Measurements from ENCODE around the gene MRC2.
A peak's percentile ranks its signal among the peaks of the same experiment; 100 is the strongest.
"Not testable (repeated sequence)": the region's sequence is repeated elsewhere in the genome, so short reads cannot be mapped to it uniquely, and the experiment has no call there.

Gene MRC2

GRCh38 chr17:62613095-62613494, 14.4 kb upstream of the MRC2 start:
- H3K4me1 ChIP-seq (ENCODE audit: control insufficient read depth, insufficient read depth, low read length), result peaks cover 11% of the 10 kb centered on the region
- not testable (repeated sequence) for H3K27ac ChIP-seq (ENCODE audit: low read depth, low read length); H3K9me3 ChIP-seq (ENCODE audit: control insufficient read depth, insufficient read depth, low read length); H3K27me3 ChIP-seq (ENCODE audit: control insufficient read depth, insufficient read depth, low read length); H3K4me3 ChIP-seq (ENCODE audit: low read depth, low read length); H3K9ac ChIP-seq (ENCODE audit: low read depth, low read length)
- peaks cover 56% of the 10 kb centered on the region for H3K36me3 ChIP-seq (ENCODE audit: control insufficient read depth, insufficient read depth, low read length)

GRCh38 chr17:62614142-62614541, 13.3 kb upstream of the MRC2 start:
- Histone ChIP-seq H3K4me3 (ENCODE audit: low read depth, low read length) (no peak overlapping the region), H3K9me3 (ENCODE audit: control insufficient read depth, insufficient read depth, low read length) (no peaks in the 10 kb centered on the region), H3K27ac (ENCODE audit: low read depth, low read length) (no peak overlapping the region), H3K36me3 (ENCODE audit: control insufficient read depth, insufficient read depth, low read length) (peaks cover 46% of the 10 kb centered on the region), H3K27me3 (ENCODE audit: control insufficient read depth, insufficient read depth, low read length) (no peaks in the 10 kb centered on the region), H3K9ac (ENCODE audit: low read depth, low read length) (no peak overlapping the region), H3K4me1 (ENCODE audit: control insufficient read depth, insufficient read depth, low read length) (peaks cover 12% of the 10 kb centered on the region)

- Histone ChIP-seq H3K4me1 (ENCODE audit: control insufficient read depth, insufficient read depth, low read length) (peaks cover 12% of the 10 kb centered on the region), H3K36me3 (ENCODE audit: control insufficient read depth, insufficient read depth, low read length) (peaks cover 32% of the 10 kb centered on the region), H3K4me3 (ENCODE audit: low read depth, low read length) (no peak overlapping the region), H3K27ac (ENCODE audit: low read depth, low read length) (peak overlapping the region; percentile 14), H3K27me3 (ENCODE audit: control insufficient read depth, insufficient read depth, low read length) (no peaks in the 10 kb centered on the region), H3K9me3 (ENCODE audit: control insufficient read depth, insufficient read depth, low read length) (no peaks in the 10 kb centered on the region), H3K9ac (ENCODE audit: low read depth, low read length) (no peak overlapping the region)
Measured at GRCh38 chr17:62615503-62615902, 12.0 kb upstream of the MRC2 start.

- Histone ChIP-seq H3K9me3 (ENCODE audit: control insufficient read depth, insufficient read depth, low read length) (no peaks in the 10 kb centered on the region), H3K4me3 (ENCODE audit: low read depth, low read length) (no peak overlapping the region), H3K27ac (ENCODE audit: low read depth, low read length) (peak overlapping the region; percentile 80), H3K4me1 (ENCODE audit: control insufficient read depth, insufficient read depth, low read length) (peaks cover 12% of the 10 kb centered on the region), H3K27me3 (ENCODE audit: control insufficient read depth, insufficient read depth, low read length) (no peaks in the 10 kb centered on the region), H3K36me3 (ENCODE audit: control insufficient read depth, insufficient read depth, low read length) (peaks cover 15% of the 10 kb centered on the region), H3K9ac (ENCODE audit: low read depth, low read length) (0 out of 2 replicates have a peak overlapping the region, but pooled peaks have one; percentile 7)
Measured at GRCh38 chr17:62616993-62617893, 10.2 kb upstream of the MRC2 start.

GRCh38 chr17:62617894-62618472, 9.5 kb upstream of the MRC2 start:
- H3K9me3 ChIP-seq (ENCODE audit: control insufficient read depth, insufficient read depth, low read length), result no peaks in the 10 kb centered on the region
- H3K27me3 ChIP-seq (ENCODE audit: control insufficient read depth, insufficient read depth, low read length), result no peaks in the 10 kb centered on the region
- peak overlapping the region; percentile 80 for H3K27ac ChIP-seq (ENCODE audit: low read depth, low read length)
- no peak overlapping the region for H3K4me3 ChIP-seq (ENCODE audit: low read depth, low read length)
- H3K9ac ChIP-seq (ENCODE audit: low read depth, low read length), result 0 out of 2 replicates have a peak overlapping the region, but pooled peaks have one; percentile 7
- H3K4me1 ChIP-seq (ENCODE audit: control insufficient read depth, insufficient read depth, low read length), result peaks cover 12% of the 10 kb centered on the region
- H3K36me3 ChIP-seq (ENCODE audit: control insufficient read depth, insufficient read depth, low read length), result peaks cover 15% of the 10 kb centered on the region

- Histone ChIP-seq H3K27ac (ENCODE audit: low read depth, low read length) (no peak overlapping the region), H3K27me3 (ENCODE audit: control insufficient read depth, insufficient read depth, low read length) (no peaks in the 10 kb centered on the region), H3K36me3 (ENCODE audit: control insufficient read depth, insufficient read depth, low read length) (peaks cover 11% of the 10 kb centered on the region; the same call in 1 of the 2 replicates), H3K4me1 (ENCODE audit: control insufficient read depth, insufficient read depth, low read length) (peaks cover 12% of the 10 kb centered on the region), H3K9ac (ENCODE audit: low read depth, low read length) (no peak overlapping the region), H3K9me3 (ENCODE audit: control insufficient read depth, insufficient read depth, low read length) (no peaks in the 10 kb centered on the region), H3K4me3 (ENCODE audit: low read depth, low read length) (no peak overlapping the region)
Measured at GRCh38 chr17:62618647-62619416, 8.6 kb upstream of the MRC2 start.

GRCh38 chr17:62619417-62620155, 7.9 kb upstream of the MRC2 start:
- Histone ChIP-seq H3K9me3 (ENCODE audit: control insufficient read depth, insufficient read depth, low read length) (no peaks in the 10 kb centered on the region), H3K9ac (ENCODE audit: low read depth, low read length) (no peak overlapping the region), H3K36me3 (ENCODE audit: control insufficient read depth, insufficient read depth, low read length) (peaks cover 11% of the 10 kb centered on the region; the same call in 1 of the 2 replicates), H3K4me3 (ENCODE audit: low read depth, low read length) (no peak overlapping the region), H3K4me1 (ENCODE audit: control insufficient read depth, insufficient read depth, low read length) (peaks cover 12% of the 10 kb centered on the region), H3K27me3 (ENCODE audit: control insufficient read depth, insufficient read depth, low read length) (no peaks in the 10 kb centered on the region), H3K27ac (ENCODE audit: low read depth, low read length) (no peak overlapping the region)

- Histone ChIP-seq H3K27me3 (ENCODE audit: control insufficient read depth, insufficient read depth, low read length) (no peaks in the 10 kb centered on the region), H3K27ac (ENCODE audit: low read depth, low read length) (no peak overlapping the region), H3K36me3 (ENCODE audit: control insufficient read depth, insufficient read depth, low read length) (no peaks in the 10 kb centered on the region), H3K9ac (ENCODE audit: low read depth, low read length) (no peak overlapping the region), H3K4me1 (ENCODE audit: control insufficient read depth, insufficient read depth, low read length) (peaks cover 12% of the 10 kb centered on the region), H3K4me3 (ENCODE audit: low read depth, low read length) (no peak overlapping the region), H3K9me3 (ENCODE audit: control insufficient read depth, insufficient read depth, low read length) (no peaks in the 10 kb centered on the region)
Measured at GRCh38 chr17:62621223-62621622, 6.2 kb upstream of the MRC2 start.

GRCh38 chr17:62625184-62625869, 2.1 kb upstream of the MRC2 start:
- no peak overlapping the region for H3K27ac ChIP-seq (ENCODE audit: low read depth, low read length)
- H3K4me3 ChIP-seq (ENCODE audit: low read depth, low read length), result no peak overlapping the region
- no peaks in the 10 kb centered on the region for H3K9me3 ChIP-seq (ENCODE audit: control insufficient read depth, insufficient read depth, low read length)
- H3K9ac ChIP-seq (ENCODE audit: low read depth, low read length), result no peak overlapping the region
- H3K36me3 ChIP-seq (ENCODE audit: control insufficient read depth, insufficient read depth, low read length), result no peaks in the 10 kb centered on the region
- peaks cover 15% of the 10 kb centered on the region for H3K4me1 ChIP-seq (ENCODE audit: control insufficient read depth, insufficient read depth, low read length)
- H3K27me3 ChIP-seq (ENCODE audit: control insufficient read depth, insufficient read depth, low read length), result peaks cover 4% of the 10 kb centered on the region; the same call in 1 of the 2 replicates

GRCh38 chr17:62625870-62626200, 1.6 kb upstream of the MRC2 start:
- Histone ChIP-seq H3K9me3 (ENCODE audit: control insufficient read depth, insufficient read depth, low read length) (no peaks in the 10 kb centered on the region), H3K36me3 (ENCODE audit: control insufficient read depth, insufficient read depth, low read length) (no peaks in the 10 kb centered on the region), H3K4me1 (ENCODE audit: control insufficient read depth, insufficient read depth, low read length) (peaks cover 15% of the 10 kb centered on the region), H3K27me3 (ENCODE audit: control insufficient read depth, insufficient read depth, low read length) (peaks cover 4% of the 10 kb centered on the region; the same call in 1 of the 2 replicates), H3K4me3 (ENCODE audit: low read depth, low read length) (no peak overlapping the region), H3K9ac (ENCODE audit: low read depth, low read length) (no peak overlapping the region), H3K27ac (ENCODE audit: low read depth, low read length) (peak overlapping the region; percentile 20)

Measured in HUES48 (cell line).